Prostate gland (tissue), 2 donors: ENCODE measurements around the gene TRIO. TPM values are rescaled to one million over a fixed set of nuclear protein-coding genes. Genes with fewer than 3 reads are reported as not detected.

ENCODE experiments used
- DNase-seq: peaks from one replicate; pipeline ENCODE4 v3.0.0-alpha.2; 2019; ENCODE audit warnings: low spot score
- H3K27ac ChIP-seq, 2 donors: fragments of 200-600 bp; sonication (generic); 2 replicates each; pipeline ENCODE4 v1.5.1; 2017 to 2019
- H3K27me3 ChIP-seq: fragments of 200-600 bp; sonication (generic); replicated peaks from 2 replicates; pipeline ENCODE4 v1.5.1; 2019; ENCODE audit not compliant: insufficient read depth
- H3K36me3 ChIP-seq, 2 donors: fragments of 200-600 bp; sonication (generic); 1 replicate in 1 of 2; 2 replicates in 1 of 2; pipeline versions ENCODE4 v1.5.1 to v1.8.1; 2017 to 2019
- H3K4me1 ChIP-seq: fragments of 200-600 bp; sonication (generic); replicated peaks from 2 replicates; pipeline ENCODE4 v1.5.1; 2019
- H3K4me3 ChIP-seq, 2 donors: fragments of 200-600 bp; sonication (generic); 2 replicates each; pipeline ENCODE4 v1.5.1; 2017 to 2019
- H3K9me3 ChIP-seq: fragments of 200-600 bp; sonication (generic); 2 replicates; pipeline ENCODE4 v1.5.1; 2017
- CTCF ChIP-seq, 4 experiments: fragments of 200-600 bp in 2 of 4; fragments of 450-650 bp in 2 of 4; sonication (generic) in 2 of 4; IDR thresholded peaks; 1 replicate in 3 of 4; 2 replicates in 1 of 4; pipeline ENCODE4 v1.5.1; 2016 to 2019; ENCODE audit warnings: antibody characterized with exemption in 4 of 4, mild to moderate bottlenecking in 2 of 4, moderate library complexity in 2 of 4
- POLR2A ChIP-seq: fragments of 450-650 bp; IDR thresholded peaks from one replicate; pipeline ENCODE4 v1.6.1; 2016; ENCODE audit warnings: antibody characterized with exemption, mild to moderate bottlenecking
- POLR2AphosphoS5 ChIP-seq: sonication (generic); formaldehyde crosslinking; IDR thresholded peaks from one replicate; pipeline ENCODE4 v1.6.1; 2017; ENCODE audit warnings: antibody characterized with exemption
- WGBS: methylation state at CpG from one replicate; pipeline ENCODE4 v1.1.5; 2018; 5-methylcytosine and 5-hydroxymethylcytosine counted together
- intact Hi-C: fragments of 100-400 bp; cut with DNase I; formaldehyde crosslinking; loops from one replicate; pipeline ENCODE4 v1.14.2; 2022
- total RNA-seq, 2 donors: library from RNA; depleted of rRNA; stranded (reverse); fragments of >200 nt; gene quantifications; one replicate each; pipeline ENCODE4 v1.1.0, GENCODE V29; 2016

Gene TRIO
- total RNA-seq, 2 donors from 2014 or later = 90.3 to 197 TPM

- Histone ChIP-seq H3K9me3 (no peaks in the 10 kb centered on the region), H3K4me3 (no peak overlapping the region), H3K4me1 (peaks cover 15% of the 10 kb centered on the region), H3K27ac (no peak overlapping the region), H3K27me3 (no peaks in the 10 kb centered on the region), H3K36me3 (no peaks in the 10 kb centered on the region)
- TF ChIP-seq CTCF (IDR thresholded peaks at IDR 0.05) (no peak), POLR2AphosphoS5 (no peak), POLR2A (no peak)
- intact Hi-C loops = loop anchor here (5.0 kb wide), 1 partner anchor 276 kb away; no protein-coding TSS in a partner anchor
- WGBS = 89% methylated on average over 7 of the region's 7 CpGs
- no peak for DNase-seq
Measured at GRCh38 chr5:14273207-14273767, 130.1 kb downstream of the TRIO start.

GRCh38 chr5:14276380-14276779, 133.2 kb downstream of the TRIO start:
- intact Hi-C loops = no loop called here
- WGBS = 56% methylated on average over 9 of the region's 9 CpGs
- no peak for DNase-seq
- TF ChIP-seq POLR2A = no peak
- TF ChIP-seq CTCF (IDR thresholded peaks at IDR 0.05) = no peak
- TF ChIP-seq POLR2AphosphoS5 = no peak
- no peak overlapping the region for H3K4me3 ChIP-seq
- H3K27ac ChIP-seq = no peak overlapping the region
- no peaks in the 10 kb centered on the region for H3K9me3 ChIP-seq
- no peaks in the 10 kb centered on the region for H3K36me3 ChIP-seq
- H3K27me3 ChIP-seq = no peaks in the 10 kb centered on the region
- no peaks in the 10 kb centered on the region for H3K4me1 ChIP-seq

- TF ChIP-seq POLR2AphosphoS5 (no peak), POLR2A (no peak), CTCF (IDR thresholded peaks at IDR 0.05) (no peak)
- H3K27ac ChIP-seq = no peak overlapping the region
- no peaks in the 10 kb centered on the region for H3K9me3 ChIP-seq
- H3K4me3 ChIP-seq = no peak overlapping the region
- no peak for DNase-seq
- intact Hi-C loops = no loop called here
- 92% methylated on average over 9 of the region's 9 CpGs for WGBS
- H3K27me3 ChIP-seq = no peaks in the 10 kb centered on the region
- no peaks in the 10 kb centered on the region for H3K36me3 ChIP-seq
- H3K4me1 ChIP-seq = no peaks in the 10 kb centered on the region
Measured at GRCh38 chr5:14277385-14278320, 134.5 kb downstream of the TRIO start.

GRCh38 chr5:14280294-14280854, 137.2 kb downstream of the TRIO start:
- intact Hi-C loops = no loop called here
- Histone ChIP-seq H3K36me3 (no peaks in the 10 kb centered on the region), H3K27me3 (no peaks in the 10 kb centered on the region), H3K27ac (no peak overlapping the region), H3K4me3 (no peak overlapping the region), H3K4me1 (no peaks in the 10 kb centered on the region), H3K9me3 (no peaks in the 10 kb centered on the region)
- WGBS = 88% methylated on average over 11 of the region's 11 CpGs
- TF ChIP-seq POLR2A (no peak), POLR2AphosphoS5 (no peak), CTCF (IDR thresholded peaks at IDR 0.05) (no peak)
- DNase-seq = no peak
